Measurements from ENCODE around the gene ATG9B.

Gene ATG9B

DNA sequence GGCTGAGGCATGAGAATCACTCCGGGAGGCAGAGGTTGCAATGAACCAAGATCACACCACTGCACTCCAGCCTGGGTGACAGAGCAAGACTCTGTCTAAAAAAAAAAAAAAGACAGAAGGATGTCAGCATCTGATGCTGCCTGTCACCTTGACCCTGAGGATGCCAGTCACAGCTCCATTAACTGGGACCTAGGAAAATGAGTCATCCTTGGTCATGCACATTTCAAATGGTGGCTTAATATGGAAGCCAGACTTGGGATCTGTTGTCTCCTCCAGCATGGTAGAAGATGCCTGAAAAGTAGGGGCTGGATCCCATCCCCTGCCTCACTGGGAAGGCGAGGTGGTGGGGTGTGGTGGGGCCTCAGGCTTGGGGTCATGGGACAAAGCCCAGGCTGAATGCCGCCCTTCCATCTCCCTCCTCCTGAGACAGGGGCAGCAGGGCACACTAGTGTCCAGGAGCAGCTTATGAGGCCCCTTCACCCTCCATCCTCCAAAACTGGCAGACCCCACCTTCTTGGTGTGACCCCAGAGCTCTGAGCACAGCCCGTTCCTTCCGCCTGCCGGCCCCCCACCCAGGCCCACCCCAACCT lies 32.1 kb downstream of the ATG9B start:
- H3K4me3 ChIP-seq (ENCODE audit: low read depth, low read length) = no peak overlapping the region
- no peak for DNase-seq (ENCODE audit: low read depth, low spot score)
- in situ Hi-C loops (cut with HindIII; ENCODE audit: low sequenced_read_pairs) = no loop called here
- TF ChIP-seq, protein P1, sequence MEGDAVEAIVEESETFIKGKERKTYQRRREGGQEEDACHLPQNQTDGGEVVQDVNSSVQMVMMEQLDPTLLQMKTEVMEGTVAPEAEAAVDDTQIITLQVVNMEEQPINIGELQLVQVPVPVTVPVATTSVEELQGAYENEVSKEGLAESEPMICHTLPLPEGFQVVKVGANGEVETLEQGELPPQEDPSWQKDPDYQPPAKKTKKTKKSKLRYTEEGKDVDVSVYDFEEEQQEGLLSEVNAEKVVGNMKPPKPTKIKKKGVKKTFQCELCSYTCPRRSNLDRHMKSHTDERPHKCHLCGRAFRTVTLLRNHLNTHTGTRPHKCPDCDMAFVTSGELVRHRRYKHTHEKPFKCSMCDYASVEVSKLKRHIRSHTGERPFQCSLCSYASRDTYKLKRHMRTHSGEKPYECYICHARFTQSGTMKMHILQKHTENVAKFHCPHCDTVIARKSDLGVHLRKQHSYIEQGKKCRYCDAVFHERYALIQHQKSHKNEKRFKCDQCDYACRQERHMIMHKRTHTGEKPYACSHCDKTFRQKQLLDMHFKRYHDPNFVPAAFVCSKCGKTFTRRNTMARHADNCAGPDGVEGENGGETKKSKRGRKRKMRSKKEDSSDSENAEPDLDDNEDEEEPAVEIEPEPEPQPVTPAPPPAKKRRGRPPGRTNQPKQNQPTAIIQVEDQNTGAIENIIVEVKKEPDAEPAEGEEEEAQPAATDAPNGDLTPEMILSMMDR (IDR thresholded peaks at IDR 0.05; ENCODE audit: low read depth, low read length) = no peak

DNA sequence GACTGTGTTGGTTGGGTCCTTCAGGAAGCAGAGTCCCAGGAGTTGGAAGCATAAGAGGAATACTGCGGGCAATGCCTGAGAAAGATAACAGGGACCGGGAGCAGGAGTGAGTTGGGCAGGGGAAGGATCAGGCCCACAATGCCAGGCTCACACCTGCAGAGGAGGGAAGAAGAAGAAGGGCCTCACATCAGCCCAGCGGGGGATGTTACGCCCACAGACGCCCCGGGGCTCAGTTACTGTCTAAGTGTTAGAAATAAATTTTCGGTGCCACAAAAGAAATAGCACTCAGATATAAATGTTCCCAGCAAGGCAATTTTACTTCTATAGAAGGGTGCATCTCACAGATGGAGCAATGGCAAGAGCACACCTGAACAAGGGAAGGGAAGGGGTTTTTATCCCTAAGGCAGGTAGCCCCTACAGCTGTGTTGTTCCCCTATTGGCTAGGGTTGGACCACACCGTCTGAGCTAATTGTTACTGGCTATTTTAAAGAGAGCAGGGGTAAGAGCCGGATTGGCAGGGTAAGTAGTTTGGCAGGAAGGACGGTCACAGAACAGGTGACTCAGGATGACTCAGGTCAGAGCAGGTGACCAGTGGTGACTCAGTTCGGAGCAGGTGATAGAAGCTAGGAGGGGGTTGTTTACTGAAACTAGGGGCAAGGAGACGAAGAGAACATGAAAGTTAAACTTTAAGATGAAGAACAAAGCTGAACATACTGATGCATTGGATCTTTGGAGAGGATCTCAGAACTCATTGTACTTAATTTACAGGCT lies 33.7 kb downstream of the ATG9B start, which contains the start of gene NOS3:
TSS of gene NOS3 (plus strand) at position 602 of the 771 bp plus-strand sequence. CDS start 2,787 bp downstream, outside the sequence.
- TF ChIP-seq, protein P1 (IDR thresholded peaks at IDR 0.05; ENCODE audit: low read depth, low read length) = no peak
- in situ Hi-C loops (cut with HindIII; ENCODE audit: low sequenced_read_pairs) = no loop called here
- no peak for DNase-seq (ENCODE audit: low read depth, low spot score)
- no peak within 1 kb of the TSS for H3K4me3 ChIP-seq (ENCODE audit: low read depth, low read length)

DNA sequence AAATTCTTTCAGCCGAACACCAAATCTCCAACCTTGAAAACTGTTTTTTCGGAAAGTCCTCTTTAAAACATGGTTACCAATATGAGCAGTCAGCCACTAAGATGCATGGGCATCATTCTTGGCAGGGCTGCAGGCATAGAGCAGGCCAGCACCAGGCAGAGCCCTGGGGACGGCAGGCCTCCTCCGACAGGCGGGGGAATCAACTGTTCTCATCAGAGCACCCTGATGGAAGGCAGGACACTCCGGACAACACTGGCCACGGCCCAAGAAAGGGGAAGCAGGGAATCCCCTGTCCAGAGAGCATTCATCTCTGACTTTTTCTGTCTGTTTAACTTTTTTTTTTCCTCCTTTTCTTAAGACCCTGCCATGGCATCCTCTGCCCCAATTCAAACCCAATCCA lies 34.8 kb downstream of the ATG9B start:
- in situ Hi-C loops (cut with HindIII; ENCODE audit: low sequenced_read_pairs) = no loop called here
- no peak for DNase-seq (ENCODE audit: low read depth, low spot score)
- no peak overlapping the region for H3K4me3 ChIP-seq (ENCODE audit: low read depth, low read length)
- TF ChIP-seq, protein P1 (IDR thresholded peaks at IDR 0.05; ENCODE audit: low read depth, low read length) = no peak

DNA sequence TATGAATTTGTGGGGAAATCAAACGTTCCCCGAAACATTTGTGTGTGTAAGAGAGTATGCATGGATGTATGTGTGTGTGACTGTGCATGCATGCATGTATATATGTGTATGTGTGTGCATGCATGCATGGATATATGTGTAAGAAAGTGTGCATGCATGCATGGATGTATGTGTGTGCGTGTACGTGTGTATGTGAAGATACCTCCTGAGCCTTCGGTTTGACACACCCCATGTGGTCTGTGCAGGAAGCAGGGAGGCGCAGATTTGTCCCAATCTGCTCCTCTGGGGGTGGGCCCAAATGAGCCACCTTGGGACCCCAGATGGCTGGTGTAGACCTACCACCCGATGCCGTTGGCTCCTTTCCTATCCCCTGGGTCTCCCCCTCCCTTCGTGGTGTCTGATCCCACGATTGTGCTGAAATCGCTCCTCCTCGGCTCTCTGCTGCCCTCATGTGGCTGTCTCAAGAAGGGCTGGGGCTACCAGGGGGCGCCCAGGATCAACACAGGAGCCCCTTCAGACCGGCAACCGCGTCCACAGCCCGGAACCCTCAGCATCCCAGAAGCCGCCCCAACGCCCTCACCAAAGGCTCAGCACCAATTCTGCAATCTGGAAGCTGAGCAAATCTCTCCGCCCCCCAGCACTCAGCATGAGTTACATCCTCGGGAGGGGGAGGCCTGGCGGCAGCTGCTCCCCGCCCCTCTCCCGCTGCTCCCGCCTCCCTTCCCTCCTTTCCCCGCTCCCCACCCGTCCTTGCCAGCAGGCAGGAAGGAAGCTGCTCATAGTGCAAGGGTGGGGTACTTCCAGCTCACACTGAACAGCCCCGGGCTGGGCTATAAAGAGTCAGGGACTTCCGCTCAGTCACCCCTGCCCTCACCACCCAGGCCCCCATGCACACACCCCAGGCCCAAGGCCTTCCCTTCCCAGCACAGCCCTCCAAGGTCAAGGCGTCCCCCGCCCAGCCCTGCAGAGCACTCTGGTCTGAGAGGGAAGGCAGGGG lies 35.8 kb downstream of the ATG9B start:
- in situ Hi-C loops (cut with HindIII; ENCODE audit: low sequenced_read_pairs) = no loop called here
- H3K4me3 ChIP-seq (ENCODE audit: low read depth, low read length) = no peak overlapping the region
- TF ChIP-seq, protein P1 (IDR thresholded peaks at IDR 0.05; ENCODE audit: low read depth, low read length) = peak; percentile 86
- no peak for DNase-seq (ENCODE audit: low read depth, low spot score)

DNA sequence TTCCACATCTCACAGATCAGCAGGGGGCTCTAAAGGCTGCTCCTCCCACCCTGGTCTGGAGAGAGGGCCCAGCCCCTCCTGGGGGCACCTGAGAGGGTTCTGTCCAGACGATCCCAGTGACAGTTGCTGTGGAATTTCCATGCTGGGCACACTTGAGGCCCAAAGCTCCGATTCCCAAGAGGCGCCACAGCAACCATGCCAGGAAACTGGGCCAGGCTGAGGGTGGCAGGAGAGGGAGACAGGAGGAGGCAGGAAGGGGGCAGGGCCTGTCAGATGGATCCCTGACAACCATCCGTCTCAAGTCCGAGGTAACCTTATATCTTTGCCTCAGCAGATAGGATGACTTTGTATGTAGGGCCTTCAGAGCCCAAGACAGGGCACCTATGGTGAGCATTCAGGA lies 37.7 kb downstream of the ATG9B start:
- no peak for DNase-seq (ENCODE audit: low read depth, low spot score)
- TF ChIP-seq, protein P1 (IDR thresholded peaks at IDR 0.05; ENCODE audit: low read depth, low read length) = no peak
- H3K4me3 ChIP-seq (ENCODE audit: low read depth, low read length) = no peak overlapping the region
- in situ Hi-C loops (cut with HindIII; ENCODE audit: low sequenced_read_pairs) = no loop called here

DNA sequence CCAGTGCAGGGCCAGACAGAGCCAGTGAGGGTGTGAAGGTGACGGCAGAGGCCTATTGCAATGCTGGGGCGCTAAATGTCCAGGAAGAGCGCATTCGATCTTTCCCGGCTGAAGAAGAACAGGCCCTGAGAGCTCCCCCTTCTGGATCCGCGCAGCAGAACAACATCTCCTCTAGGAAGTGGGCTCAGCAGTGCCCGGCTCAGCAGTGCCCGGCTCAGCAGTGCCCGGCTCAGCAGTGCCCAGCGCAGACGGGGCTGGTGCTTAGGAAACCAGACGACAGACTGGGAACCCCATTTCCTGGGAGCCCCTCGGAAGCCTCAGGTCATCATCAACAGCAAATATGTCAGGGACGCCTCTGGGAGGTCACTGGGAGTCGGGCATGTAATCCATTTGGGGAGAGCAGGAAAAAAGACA lies 38.2 kb downstream of the ATG9B start:
- TF ChIP-seq, protein P1 (IDR thresholded peaks at IDR 0.05; ENCODE audit: low read depth, low read length) = peak; percentile 86
- peak; percentile 33 for DNase-seq (ENCODE audit: low read depth, low spot score)
- no peak overlapping the region for H3K4me3 ChIP-seq (ENCODE audit: low read depth, low read length)
- in situ Hi-C loops (cut with HindIII; ENCODE audit: low sequenced_read_pairs) = no loop called here
